ENCODE measurements around the gene EBF3.

Gene EBF3

DNA sequence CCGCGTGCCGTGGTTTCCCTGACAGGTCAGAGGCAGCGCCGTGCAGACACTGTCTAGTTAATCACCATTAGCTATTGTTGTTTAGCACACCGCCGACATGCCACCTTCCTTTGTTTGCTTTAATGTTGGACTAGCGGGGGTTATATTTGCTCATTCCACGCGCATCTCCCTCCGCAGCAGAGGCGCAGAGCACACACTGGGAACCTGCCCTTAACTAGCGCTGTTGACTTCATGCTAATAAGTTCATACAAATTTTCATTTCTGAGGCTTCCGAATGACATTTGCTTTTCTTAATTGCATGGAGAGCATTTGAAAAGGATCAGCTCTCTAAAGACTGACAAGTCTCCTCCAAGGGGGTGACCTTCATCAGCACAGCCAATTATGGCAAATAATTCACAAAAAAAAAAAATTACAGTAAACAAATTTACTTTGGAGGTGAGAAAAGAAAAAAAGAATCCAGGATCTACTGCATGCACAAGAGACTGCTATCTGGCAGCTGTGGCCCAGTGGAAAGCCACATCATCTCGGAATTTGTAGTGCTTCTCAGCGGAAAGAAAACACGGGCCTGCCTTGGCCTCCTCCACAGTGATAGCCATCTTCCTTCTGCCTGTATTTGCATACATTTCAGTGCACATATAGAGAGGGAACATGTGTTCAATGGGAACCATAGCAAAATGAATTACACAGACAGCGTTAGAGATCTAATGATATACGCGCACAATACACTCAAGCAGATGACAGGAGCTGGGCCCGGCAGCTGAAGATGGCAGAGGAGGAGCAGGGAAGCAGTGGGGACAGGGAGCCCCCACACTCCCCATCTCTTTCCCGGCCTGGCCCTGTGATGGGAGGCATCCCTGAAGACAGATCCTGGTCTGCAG lies 94.2 kb downstream of the EBF3 start:
- DNase-seq = no peak

DNA sequence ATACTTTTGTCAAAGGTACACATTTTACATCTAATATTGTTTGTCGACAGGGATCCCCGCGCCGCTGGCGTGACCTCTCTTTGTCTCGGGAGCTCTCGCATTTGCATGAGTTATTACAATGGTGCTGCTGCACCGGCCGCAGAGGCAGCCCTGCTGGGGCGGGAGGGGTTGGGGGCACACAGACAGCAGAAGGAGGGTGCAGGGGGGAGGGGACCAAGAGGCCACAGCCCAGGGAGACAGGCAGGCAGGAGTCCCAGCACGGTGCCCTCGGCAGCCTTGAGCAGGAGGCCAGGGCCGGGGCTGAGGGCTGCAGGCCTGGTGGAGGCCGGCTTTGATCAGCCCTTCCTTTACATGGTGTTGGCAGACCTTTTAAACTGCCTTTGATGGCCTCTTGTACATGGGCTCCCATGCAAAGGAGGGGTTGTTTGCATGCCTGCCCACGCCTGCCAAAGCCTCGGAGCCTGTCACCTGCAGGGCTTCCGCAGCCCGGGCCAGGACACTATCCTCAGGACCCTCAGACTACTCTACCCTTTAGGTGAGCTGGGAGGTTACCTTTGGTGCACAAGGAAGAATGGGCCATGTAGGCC lies 95.5 kb downstream of the EBF3 start:
- no peak for DNase-seq

DNA sequence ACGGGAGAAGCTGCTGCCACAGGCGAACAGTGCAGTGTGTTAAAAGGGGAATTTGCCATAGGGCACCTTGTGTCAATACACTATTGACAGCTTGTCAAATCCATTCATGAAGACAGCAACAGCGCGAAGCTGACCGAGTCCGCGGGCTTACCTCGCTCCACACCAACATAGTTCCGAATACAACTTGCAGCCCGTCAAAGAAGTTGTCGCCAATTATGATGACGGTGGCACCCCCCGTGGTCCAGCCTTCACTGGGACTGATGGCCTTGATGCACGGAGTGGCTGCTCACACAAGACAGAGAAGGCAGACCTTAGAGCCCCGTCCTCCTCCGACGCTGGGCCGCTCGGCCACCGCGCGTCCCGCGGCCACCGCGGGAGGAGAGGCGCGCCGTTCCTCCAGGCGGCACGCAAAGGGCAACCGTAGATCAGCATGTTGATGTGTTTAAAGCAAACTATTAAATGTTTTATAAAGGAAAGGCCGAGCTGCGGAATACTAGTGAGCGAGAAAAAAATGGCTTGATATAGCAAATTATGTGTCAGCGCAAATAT lies 96.4 kb downstream of the EBF3 start:
- no peak for DNase-seq

DNA sequence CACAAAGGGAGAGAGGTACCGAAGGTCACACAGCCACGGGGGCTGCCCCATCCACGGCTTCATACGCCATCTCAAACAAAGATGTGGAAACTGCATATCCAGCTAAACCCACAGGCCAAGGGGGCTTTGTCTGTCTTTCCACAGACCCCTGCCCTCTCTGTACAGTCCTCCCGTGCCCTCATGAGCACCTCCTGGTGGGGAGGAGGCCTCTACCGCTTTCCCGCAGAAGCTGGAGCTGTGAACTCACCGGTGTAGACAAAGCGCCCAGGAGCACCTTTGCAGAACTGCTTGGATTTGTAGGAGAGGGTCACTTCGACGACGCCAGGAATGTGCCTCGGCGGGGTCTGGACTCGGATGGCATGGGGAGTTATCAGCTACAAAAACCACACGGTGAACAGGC lies 97.2 kb downstream of the EBF3 start:
- no peak for DNase-seq

DNA sequence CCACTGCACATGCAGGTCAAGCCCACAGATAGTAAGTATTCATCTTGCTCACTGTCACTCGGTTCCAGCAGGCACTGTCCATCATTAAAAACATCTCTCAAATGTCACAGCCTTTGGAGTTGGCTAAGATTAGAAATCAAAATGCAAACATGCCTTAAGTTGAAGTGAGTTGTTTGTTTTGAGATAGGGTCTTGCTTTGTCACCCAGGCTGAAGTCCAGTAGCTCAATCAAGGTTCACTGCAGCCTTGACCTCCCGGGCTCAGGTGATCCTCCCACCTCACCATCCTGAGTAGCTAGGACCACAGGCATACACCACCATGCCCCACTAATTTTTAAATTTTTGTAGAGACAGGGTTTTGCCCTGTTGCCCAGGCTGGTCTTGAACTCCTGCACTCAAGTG lies 98.1 kb downstream of the EBF3 start:
- DNase-seq = no peak

DNA sequence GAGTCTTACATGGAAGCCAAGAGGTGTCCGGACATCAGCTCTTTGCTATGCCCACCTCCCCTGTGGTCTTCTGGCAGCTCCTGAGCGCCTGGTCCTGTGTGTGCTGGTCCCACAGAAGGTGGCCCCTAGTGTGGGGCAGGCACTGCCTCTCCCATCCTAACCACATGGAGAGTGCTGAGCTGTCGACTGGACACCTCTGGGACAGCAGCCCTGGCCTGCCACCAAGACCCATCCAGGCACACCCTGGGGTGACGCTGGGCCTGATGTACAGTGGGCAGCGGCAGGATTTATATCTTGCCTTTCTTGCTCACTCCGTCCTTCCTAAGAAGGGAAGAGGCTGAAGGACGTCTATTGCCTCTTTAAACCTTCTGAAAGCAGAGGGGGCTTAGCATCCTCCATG lies 98.7 kb downstream of the EBF3 start:
- no peak for DNase-seq

DNA sequence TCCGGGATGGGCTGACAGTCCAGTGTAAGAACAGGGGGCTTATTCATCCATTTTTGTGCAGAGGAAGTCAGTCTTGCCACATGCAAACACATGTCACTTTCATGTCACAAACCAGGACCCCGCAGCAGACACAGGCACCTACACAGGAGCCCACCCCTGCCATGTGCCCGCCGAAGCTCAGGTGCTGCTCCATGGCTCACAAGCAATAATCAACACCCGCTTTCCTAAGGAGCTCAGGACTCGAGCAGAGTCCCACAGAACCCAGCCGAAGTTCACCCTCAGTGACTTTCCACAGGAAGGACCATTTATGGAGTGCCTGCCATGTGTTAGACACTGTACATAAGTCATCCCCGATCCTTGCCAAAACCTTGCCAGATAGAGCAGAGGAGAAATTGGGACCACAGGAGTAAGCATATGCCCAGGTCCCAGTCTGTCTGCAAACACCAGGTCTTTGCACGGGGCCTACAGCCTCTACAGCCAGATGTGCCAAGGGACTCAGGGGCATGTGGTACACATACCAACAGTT lies 99.4 kb downstream of the EBF3 start:
- no peak for DNase-seq

DNA sequence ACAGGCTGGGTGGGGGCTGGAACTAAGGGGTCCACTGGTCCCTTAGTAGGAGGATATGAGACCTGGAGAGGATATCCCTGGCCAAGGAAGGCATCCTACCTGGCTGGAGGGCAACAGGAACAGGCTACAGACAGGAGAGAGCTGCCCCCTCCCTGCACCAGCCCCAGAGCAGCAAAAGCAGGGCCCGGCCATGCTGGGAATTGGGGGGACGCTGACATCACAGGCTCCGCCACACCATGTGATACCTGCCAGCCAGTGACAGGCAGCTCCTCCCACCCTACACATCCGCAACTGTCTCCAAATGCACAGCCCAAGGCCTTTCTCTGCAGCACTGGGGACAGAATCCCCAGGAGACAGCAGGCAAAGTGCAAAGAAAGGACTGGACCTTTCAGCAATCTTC lies 100.0 kb downstream of the EBF3 start:
- no peak for DNase-seq

DNA sequence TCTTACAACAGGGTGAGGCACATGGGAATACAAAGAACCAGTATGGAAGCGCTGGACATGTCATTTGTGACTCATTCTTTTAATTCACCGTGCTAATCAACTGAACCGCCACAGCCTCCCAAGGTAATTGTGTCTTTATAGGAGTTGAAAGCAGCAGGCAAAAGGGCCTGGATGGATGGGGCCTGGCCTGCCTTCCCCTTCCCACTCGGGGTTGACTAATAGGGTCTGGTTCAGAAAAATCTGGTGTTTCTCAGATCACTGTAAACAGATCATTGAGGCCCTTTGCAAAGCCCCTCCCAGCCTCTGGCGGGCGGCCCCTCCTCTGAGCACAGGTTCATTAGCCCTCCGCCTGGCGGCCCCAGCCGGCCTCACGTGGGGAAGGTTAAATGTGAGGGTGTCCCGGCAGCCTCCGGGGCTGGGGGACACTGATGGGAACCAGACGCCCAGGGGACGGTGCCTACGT lies 100.8 kb downstream of the EBF3 start:
- no peak for DNase-seq

DNA sequence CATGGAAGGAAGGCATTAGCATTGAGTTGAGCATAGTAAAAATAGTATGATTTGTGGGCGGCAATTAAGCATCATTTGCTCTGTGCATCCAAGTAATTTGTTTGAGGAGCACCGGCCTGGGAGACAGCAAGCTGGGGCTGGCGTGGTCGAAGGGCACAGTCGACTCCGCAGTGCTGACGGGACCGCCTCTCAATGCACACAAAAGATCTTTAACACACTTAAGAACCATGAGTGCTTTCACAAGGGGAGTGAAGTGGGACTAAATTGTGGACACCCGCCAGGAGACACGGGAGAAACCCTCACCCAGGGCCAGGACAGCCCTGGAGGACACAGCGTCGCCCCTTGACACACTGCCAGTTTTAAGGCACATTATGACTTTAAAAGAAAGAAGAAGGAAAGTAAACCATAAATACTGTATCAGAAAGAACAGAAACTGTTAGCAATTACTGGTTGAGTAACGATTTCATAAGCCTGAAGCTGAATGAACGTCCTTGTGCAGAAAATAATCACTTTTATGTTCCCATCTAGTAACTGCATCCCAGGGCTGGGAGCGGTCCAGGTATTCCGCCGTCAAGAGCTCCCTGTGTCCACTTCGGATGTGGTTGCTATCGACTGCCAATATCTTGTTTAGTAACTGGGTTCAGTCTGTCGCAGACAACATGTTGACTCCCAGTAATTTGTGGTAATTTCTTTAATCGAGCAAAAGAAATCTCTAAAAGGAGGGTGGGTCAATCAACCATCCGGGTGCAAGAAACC lies 102.1 kb downstream of the EBF3 start:
- DNase-seq = no peak

DNA sequence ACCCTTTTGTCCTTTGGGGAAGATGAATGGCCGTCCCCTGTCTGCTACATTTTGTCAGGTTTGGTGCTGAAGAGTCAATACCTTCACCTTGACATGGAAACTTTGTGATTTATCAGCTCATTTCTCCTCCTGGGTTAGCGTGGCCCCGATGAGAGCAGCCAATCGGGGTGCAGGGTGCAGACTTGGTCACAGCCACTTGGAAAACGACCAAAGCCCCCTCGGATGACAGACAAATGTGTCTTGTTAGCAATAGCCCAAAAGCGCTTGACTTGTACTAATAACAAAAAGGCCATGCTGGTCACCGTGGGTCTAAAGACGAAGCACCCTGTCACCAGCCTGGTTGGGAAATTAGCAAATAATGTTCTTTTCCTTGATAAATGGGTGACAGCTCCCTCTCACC lies 103.7 kb downstream of the EBF3 start:
- no peak for DNase-seq

DNA sequence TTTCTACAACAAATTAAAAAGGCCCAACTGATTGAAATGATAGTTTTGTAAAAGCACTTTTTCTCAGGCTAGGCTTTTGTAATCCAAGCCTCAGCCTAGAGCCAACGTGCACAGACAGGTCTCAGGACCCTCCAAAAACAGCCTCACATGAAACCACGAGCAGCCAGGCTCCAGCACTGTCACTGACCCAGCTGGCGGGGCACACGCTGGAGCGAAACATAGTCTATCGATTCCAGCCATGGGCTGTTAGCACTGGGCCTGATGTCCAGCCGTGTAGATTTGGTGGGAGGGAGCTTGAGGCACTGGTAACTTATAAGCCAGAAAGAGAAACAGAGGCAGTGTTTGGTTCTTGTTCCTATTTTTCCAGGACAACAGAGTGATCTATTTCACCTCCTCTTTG lies 104.5 kb downstream of the EBF3 start:
- no peak for DNase-seq

DNA sequence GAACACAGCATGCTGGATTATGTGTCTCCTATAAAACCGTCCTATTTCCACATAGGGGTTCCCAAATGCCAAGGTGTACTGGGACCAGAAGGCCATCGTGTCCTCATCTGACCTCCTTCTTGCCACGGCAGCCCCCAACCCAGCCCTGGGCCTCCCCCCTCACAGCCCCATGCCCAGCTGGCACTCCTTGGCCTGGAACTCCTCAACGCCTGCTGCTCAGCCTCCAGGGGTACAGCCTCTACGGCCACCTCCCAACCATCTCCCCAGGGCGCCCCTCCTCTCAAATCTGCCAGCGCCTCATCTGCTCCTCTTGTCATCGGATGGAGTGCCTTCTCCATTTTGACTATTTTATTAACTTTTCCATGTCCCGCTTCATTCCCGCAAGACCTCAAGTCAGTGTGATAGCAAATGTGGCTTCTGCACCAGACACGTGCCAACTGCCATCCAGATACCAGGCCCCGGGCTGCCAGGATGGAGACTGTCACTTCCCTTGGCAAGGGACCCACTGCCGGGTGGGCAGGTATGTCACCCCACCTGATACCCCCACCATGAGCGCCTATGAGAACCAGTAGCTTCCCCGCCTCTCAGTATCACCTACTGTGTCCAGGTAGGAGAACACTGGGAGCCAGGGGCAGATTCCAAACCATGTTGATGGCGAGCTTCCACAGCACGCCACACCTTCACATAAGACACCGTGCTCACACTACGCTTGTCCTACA lies 106.7 kb downstream of the EBF3 start:
- no peak for DNase-seq

DNA sequence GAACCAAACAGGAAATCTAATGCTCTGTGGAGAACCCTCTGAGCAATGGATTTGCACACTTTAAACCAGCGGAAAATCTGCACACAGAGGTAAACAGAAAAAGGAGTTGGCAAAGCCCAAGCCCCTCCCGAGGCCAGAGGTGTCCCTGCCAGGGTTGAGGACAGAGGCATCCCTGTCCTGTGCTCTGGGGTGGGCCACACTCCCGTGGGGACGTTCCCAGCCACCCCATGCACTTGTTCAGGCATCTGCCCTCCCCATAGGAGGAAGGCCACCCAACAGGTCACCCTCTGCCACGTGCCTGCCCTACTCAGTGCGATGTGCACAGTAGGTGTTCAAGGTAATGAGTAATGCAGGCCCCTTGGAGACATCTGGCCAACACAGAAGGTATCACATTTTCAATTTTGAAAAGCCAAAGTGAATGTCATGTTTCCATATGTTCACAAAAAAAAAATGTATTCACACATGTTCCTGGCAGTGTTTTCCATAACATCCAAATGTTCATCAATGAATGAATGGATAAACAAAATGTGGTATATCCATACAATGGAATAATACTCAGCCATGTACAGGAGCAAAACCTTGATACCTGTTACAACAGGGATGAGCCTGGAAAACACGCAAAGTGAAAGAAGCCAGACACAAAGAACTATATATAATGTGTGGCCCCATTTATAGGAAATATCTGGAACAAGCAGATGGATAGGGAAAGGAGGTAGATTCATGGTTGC lies 108.1 kb downstream of the EBF3 start:
- DNase-seq = no peak

DNA sequence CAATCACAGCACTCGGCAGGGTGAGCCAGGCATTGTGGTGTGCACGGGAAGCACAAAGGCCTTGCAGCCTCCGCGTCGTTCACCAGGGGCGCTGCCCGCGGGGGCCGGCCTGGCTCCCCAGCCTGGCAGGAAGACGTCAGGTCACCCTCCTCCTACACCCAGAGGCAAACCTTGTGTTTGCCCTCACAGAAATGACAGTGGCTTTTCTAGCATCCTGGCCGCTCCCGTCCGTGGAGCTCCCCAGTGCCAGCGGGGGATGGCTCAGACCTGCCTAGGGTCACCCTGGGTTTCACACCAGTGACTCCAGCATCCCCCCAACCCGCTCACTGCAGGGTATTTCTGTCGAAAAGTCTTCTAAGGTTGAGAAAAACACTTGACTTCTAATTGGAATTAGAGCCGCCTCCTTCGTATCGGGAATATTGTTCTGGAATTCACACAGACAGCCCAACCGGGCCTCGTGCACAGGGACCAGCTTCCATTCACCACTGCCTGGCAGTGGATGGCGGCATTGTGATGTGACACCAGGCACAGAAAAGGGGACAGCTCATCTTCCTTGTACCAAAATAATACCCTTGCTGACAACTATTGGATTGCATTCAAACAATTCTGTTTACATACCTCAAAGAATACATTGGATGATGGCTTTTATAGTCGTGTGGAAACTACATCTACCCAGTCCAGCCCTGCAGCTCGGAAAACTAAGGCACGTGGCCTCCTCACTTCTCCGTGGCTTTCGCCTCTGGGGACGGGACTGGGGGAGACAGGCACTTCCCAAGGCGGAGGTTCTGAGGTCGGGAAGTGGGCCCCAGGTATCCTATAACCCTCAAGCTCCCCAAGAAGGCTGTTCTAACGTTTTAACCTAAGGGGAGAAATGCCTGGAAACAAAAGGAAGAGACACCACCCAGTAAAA lies 109.0 kb downstream of the EBF3 start:
- no peak for DNase-seq

DNA sequence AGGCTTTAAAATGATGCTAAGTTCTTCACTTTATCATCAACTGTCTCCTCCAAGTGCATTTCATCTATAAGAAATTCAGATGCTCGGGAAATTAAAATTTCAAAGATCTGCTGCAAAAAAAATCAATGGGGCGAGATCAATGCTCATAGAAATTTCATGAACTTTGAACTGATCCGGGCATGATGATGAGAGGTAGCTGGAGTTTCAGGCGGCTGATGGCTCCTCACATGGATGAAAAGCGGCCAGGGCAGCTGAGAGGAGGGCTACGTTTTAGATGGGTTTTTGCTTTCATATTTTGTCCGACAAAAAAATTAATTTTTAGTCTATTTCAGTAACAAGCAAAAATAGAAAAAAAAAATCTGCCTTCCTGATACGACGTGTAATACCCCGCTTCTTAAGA lies 109.9 kb downstream of the EBF3 start:
- DNase-seq = no peak

DNA sequence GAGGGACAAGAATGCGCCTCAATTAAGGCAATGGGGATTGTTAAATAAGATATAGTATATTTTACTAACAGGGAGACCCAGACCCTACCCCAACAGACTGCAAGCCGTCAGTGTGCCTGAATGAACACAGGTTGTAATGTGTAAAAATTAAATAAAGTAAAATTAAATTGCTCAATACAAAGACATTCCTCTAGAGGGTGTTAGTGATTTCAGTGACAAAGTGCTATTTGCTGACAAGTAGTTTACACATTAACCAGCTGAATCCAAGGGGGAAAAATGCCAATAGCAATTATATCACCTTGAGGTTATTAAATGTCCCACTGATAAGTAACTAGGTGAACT lies 110.5 kb downstream of the EBF3 start:
- DNase-seq = no peak

DNA sequence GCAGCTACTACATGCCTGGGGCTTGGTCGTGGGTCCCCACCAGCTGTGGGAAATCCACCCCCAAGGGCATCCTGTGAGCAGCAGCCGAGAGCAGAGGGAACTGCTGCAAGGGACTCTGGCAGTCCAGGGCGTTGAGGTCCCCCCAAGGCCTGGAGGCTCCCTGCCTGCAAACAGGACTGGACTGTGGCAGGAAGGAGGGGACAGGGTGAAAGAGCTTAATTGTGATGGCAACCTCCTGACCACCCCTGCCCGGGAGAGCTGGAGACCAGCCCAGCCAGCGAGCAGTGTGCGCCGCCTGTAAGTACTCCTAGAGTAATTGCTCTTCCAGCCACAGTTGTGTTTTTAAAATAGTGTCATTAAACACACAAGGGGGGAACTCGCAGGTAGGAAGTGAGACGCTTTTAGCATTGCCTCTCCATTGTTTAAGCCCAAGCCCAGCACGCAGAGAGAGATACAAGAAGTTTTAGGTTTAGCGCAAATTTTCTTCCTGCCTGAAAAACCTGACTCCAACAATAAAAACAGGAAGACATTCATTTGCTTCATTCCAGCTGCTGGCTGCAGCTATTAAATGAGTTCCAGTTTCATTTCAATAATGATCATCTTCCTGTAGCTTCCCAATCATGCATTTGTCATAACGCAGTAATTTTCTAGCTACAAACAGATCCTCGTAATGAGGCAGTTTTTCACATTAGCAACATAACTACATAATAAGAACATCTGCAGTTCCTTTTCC lies 111.1 kb downstream of the EBF3 start:
- no peak for DNase-seq

DNA sequence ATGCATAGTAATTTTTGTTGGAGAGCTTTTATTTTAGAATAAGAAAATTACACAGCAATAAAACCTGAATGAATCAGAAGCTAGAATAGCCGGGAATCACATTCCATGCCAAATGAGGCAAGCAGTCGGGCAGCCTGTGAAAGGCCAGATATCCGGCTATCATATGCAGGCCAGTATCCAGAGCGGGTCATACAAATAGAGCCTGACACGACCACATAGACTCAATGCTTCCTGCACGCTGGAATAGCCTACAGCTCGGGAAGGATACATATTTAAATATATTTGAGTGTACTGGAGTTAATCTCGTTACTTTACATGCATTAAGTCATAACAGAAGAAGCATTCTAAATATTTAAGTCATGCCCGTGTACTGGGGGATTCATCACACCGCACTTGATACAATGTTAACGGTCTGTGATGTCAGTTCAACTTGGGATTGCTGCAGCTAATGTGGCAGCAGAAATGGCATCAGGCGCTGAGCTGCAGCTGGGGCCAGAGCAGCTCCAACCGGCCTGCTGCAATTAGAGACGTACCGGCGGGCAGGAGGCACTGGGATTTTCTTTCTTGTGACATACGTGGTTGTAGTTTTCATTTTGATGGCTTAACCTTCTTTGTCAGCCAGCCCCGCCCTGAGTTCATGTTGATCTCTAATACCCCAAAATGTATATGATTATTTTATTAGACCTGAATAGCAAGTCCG lies 112.0 kb downstream of the EBF3 start:
- no peak for DNase-seq

DNA sequence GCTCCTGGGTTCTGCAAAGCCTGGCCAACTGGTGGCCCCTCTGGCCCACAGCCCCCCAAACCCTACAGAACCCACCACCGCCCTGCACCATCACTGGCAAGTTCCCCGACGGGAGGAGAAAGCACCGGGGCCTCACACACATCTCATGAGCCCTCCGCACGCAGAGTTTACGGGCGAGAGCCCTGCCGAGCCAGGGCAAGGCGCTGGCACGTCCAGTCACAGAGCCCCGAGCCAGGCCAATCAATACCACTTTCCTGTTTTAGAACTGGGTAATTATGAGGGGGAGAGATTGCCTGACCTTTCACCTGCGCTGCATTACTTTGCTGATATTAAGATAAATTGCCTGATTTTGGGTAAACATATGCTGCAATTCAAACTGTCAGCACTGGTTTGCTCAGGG lies 113.3 kb downstream of the EBF3 start:
- DNase-seq = no peak

Data from inflammatory macrophage treated with lipopolysaccharide for 1 hour (primary cell).